ENCODE results near the gene DNAJB6.

DNA sequence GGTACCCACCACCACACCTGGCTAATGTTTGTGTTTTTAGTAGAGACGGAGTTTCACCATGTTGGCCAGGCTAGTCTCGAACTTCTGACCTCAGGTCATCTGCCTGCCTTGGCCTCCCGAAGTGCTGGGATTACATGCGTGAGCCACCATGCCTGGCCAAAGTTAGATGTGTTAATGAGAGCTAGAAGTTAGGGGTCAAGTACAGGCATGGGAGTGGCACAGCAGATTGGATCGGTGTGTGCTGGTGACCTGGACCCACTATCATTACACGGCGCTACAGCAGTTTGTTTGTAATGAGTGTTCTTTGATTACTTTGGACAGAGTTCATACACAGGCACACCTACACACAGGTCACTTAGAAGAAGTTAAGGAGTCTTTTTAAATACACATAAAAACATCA, 36.7 kb downstream of the DNAJB6 start:
- TF ChIP-seq CTCF (IDR thresholded peaks at IDR 0.05; ENCODE audit: borderline replicate concordance, extremely low read depth, low read length, poor library complexity, severe bottlenecking): no peak
- TF ChIP-seq EZH2 (IDR thresholded peaks at IDR 0.05; ENCODE audit: borderline replicate concordance, low read depth, low read length, severe bottlenecking): no peak
